H1 (cell line): ENCODE measurements around the gene PLD2. TPM values are rescaled to one million over a fixed set of nuclear protein-coding genes. Genes with fewer than 3 reads are reported as not detected.

Experiments used
- CTCF ChIA-PET: fragments of 300-600 bp; sonication (Branson Sonifier 250); formaldehyde crosslinking; loops from one replicate; lab custom pipeline; 2021; ENCODE audit not compliant: partially characterized antibody; lab: Charles Lee
- POLR2A ChIA-PET: fragments of 300-600 bp; sonication (Branson Sonifier 250); formaldehyde crosslinking; loops from one replicate; lab custom pipeline; 2021; ENCODE audit warnings: inconsistent platforms; ENCODE audit not compliant: partially characterized antibody; lab: Charles Lee
- DNase-seq, 2 experiments: peaks; one replicate each; pipeline versions ENCODE4 v3.0.0 to v3.0.0-alpha.2; 2010 to 2022; ENCODE audit warnings: low spot score in 2 of 2, low read depth in 1 of 2, mixed read lengths in 1 of 2
- FAIRE-seq: peaks from 2 replicates; lab custom pipeline; 2011; peaks lifted over from hg19 to GRCh38; lab: Jason Lieb, UNC
- H2AFZ ChIP-seq: 2 replicates; pipeline ENCODE4 v1.8.1; 2012; ENCODE audit warnings: low read length, inconsistent platforms
- H2AK5ac ChIP-seq: 2 replicates; pipeline ENCODE4 v1.6.1; 2013; ENCODE audit warnings: low read depth, low read length
- H2BK120ac ChIP-seq: replicated peaks from 2 replicates; pipeline ENCODE3; 2013; ENCODE audit warnings: low read depth, low read length, inconsistent platforms
- H2BK12ac ChIP-seq: 2 replicates; pipeline ENCODE4 v1.6.1; 2013; ENCODE audit warnings: low read depth, low read length
- H2BK15ac ChIP-seq: 2 replicates; pipeline ENCODE4 v1.6.1; 2013; ENCODE audit warnings: low read length
- H2BK20ac ChIP-seq: 2 replicates; pipeline ENCODE4 v1.6.1; 2013; ENCODE audit warnings: low read length
- H2BK5ac ChIP-seq: 2 replicates; pipeline ENCODE4 v1.6.1; 2013; ENCODE audit warnings: low read depth, low read length
- H3K14ac ChIP-seq: 2 replicates; pipeline ENCODE4 v1.6.1; 2013; ENCODE audit warnings: inconsistent platforms; ENCODE audit not compliant: insufficient read length
- H3K18ac ChIP-seq: 2 replicates; pipeline ENCODE4 v1.6.1; 2013; ENCODE audit warnings: low read length; ENCODE audit errors: extremely low read depth
- H3K23ac ChIP-seq: 2 replicates; pipeline ENCODE4 v1.6.1; 2013; ENCODE audit warnings: inconsistent platforms; ENCODE audit not compliant: insufficient read length
- H3K23me2 ChIP-seq: 2 replicates; pipeline ENCODE4 v1.6.1; 2013; ENCODE audit warnings: low read depth, low read length
- H3K27ac ChIP-seq: 2 replicates; pipeline ENCODE4 v1.6.1; 2011; ENCODE audit warnings: low read depth, low read length, inconsistent platforms
- H3K27me3 ChIP-seq, 4 experiments: replicated peaks in 1 of 4; 1 replicate in 1 of 4; 2 replicates in 3 of 4; pipeline versions ENCODE4 v1.6.1 to v1.8.1; 2011 to 2013; ENCODE audit warnings: low read length in 3 of 4, mild to moderate bottlenecking in 3 of 4, inconsistent platforms in 2 of 4, mixed read lengths in 2 of 4, moderate library complexity in 1 of 4; ENCODE audit not compliant: control insufficient read depth in 3 of 4, insufficient read depth in 3 of 4; ENCODE audit errors: extremely low read depth in 1 of 4
- H3K36me3 ChIP-seq, 4 experiments: 2 replicates each; pipeline versions ENCODE4 v1.6.1 to v1.8.1; 2011 to 2013; ENCODE audit warnings: mild to moderate bottlenecking in 4 of 4, low read length in 3 of 4, moderate library complexity in 2 of 4, control low read depth in 1 of 4, inconsistent platforms in 1 of 4; ENCODE audit not compliant: insufficient read depth in 4 of 4, control insufficient read depth in 2 of 4
- H3K4ac ChIP-seq: replicated peaks from 2 replicates; pipeline ENCODE3; 2013; ENCODE audit warnings: low read length, low read depth, mixed read lengths, inconsistent platforms; ENCODE audit not compliant: insufficient read length
- H3K4me1 ChIP-seq, 4 experiments: replicated peaks in 1 of 4; 1 replicate in 1 of 4; 2 replicates in 3 of 4; pipeline versions ENCODE4 v1.6.1 to v1.8.1; 2011 to 2013; ENCODE audit warnings: low read length in 3 of 4, inconsistent platforms in 2 of 4, mixed read lengths in 1 of 4; ENCODE audit not compliant: insufficient read depth in 4 of 4, control insufficient read depth in 3 of 4
- H3K4me2 ChIP-seq, 2 experiments: 2 replicates each; pipeline versions ENCODE4 v1.6.1 to v1.8.1; 2011 to 2013; ENCODE audit warnings: low read depth in 2 of 2, low read length in 2 of 2, control low read depth in 1 of 2, inconsistent platforms in 1 of 2, mild to moderate bottlenecking in 1 of 2; ENCODE audit not compliant: insufficient read depth in 1 of 2
- H3K4me3 ChIP-seq, 4 experiments: fragments of 200-600, 300-600 bp in 1 of 4; sonication (generic), shearing (Covaris generic), sonication (Bioruptor Twin) in 1 of 4; 2 replicates each; pipeline versions ENCODE4 v1.5.1 to v1.8.1; 2011 to 2016; ENCODE audit warnings: low read length in 4 of 4, low read depth in 3 of 4, control low read depth in 2 of 4, inconsistent platforms in 2 of 4, mild to moderate bottlenecking in 2 of 4, mixed read lengths in 1 of 4, moderate library complexity in 1 of 4; ENCODE audit not compliant: insufficient read depth in 2 of 4; ENCODE audit errors: extremely low read depth in 1 of 4
- H3K56ac ChIP-seq: replicated peaks from 2 replicates; pipeline ENCODE3; 2013; ENCODE audit warnings: low read depth, mild to moderate bottlenecking, mixed read lengths, low read length, inconsistent platforms; ENCODE audit not compliant: insufficient read length
- H3K79me1 ChIP-seq: 2 replicates; pipeline ENCODE4 v1.6.1; 2013; ENCODE audit warnings: low read depth, low read length, control low read depth
- H3K79me2 ChIP-seq, 2 experiments: 2 replicates each; pipeline versions ENCODE4 v1.6.1 to v1.8.1; 2012 to 2013; ENCODE audit warnings: low read length in 2 of 2, mild to moderate bottlenecking in 2 of 2, inconsistent platforms in 1 of 2; ENCODE audit not compliant: insufficient read depth in 2 of 2, control insufficient read depth in 1 of 2
- H3K9ac ChIP-seq, 4 experiments: replicated peaks in 1 of 4; 1 replicate in 1 of 4; 2 replicates in 3 of 4; pipeline versions ENCODE4 v1.6.1 to v1.8.1; 2011 to 2013; ENCODE audit warnings: low read depth in 3 of 4, low read length in 3 of 4, control low read depth in 2 of 4, mild to moderate bottlenecking in 2 of 4, moderate library complexity in 2 of 4, inconsistent platforms in 1 of 4; ENCODE audit errors: extremely low read depth in 1 of 4
- H3K9me3 ChIP-seq, 2 experiments: 2 replicates each; pipeline versions ENCODE4 v1.6.1 to v1.8.1; 2012 to 2013; ENCODE audit warnings: mild to moderate bottlenecking in 2 of 2, moderate library complexity in 2 of 2, control low read depth in 1 of 2, inconsistent platforms in 1 of 2, low read depth in 1 of 2, low read length in 1 of 2, mixed read lengths in 1 of 2; ENCODE audit not compliant: insufficient read depth in 2 of 2
- H4K20me1 ChIP-seq, 2 experiments: replicated peaks in 1 of 2; 2 replicates each; pipeline versions ENCODE3 to v1.8.1; 2011 to 2013; ENCODE audit warnings: inconsistent platforms in 2 of 2, low read length in 2 of 2, mild to moderate bottlenecking in 1 of 2; ENCODE audit not compliant: insufficient read depth in 2 of 2, control insufficient read depth in 1 of 2
- H4K5ac ChIP-seq: 2 replicates; pipeline ENCODE4 v1.6.1; 2013; ENCODE audit warnings: low read length, low read depth, mixed read lengths, inconsistent platforms; ENCODE audit not compliant: insufficient read length
- H4K8ac ChIP-seq: 2 replicates; pipeline ENCODE4 v1.8.0; 2013; ENCODE audit warnings: mild to moderate bottlenecking, moderate library complexity, low read length, inconsistent platforms; ENCODE audit not compliant: insufficient read depth; ENCODE audit errors: extremely low read depth
- H4K91ac ChIP-seq: replicated peaks from 2 replicates; pipeline ENCODE3; 2013; ENCODE audit warnings: low read length, mixed read lengths, inconsistent platforms; ENCODE audit not compliant: insufficient read length
- WGBS, 2 experiments: shearing (Covaris generic) in 1 of 2; methylation state at CpG; one replicate each; pipeline versions ENCODE4 v1.1.6 to v1.1.7; 2013 to 2015; ENCODE audit warnings: low lambda C conversion rate in 2 of 2, mixed read lengths in 2 of 2, inconsistent platforms in 1 of 2, low coverage in 1 of 2, missing lambda C conversion rate in 1 of 2; ENCODE audit not compliant: insufficient replicate concordance in 2 of 2, insufficient coverage in 1 of 2, insufficient read length in 1 of 2; ENCODE audit errors: extremely low coverage in 1 of 2, missing lambda C conversion rate in 1 of 2; 5-methylcytosine and 5-hydroxymethylcytosine counted together
- polyA plus RNA-seq, 7 experiments: library from polyadenylated mRNA; depleted of rRNA in 3 of 7; stranded (reverse) in 5 of 7; unstranded in 2 of 7; fragments of >200 nt in 5 of 7; fragments of 200-250 nt in 2 of 7; gene quantifications; 1 replicate in 5 of 7; 2 replicates in 1 of 7; 4 replicates in 1 of 7; pipeline versions ENCODE4 v1.2.1 to v1.2.3, GENCODE V29; 2011 to 2013; ENCODE audit warnings: missing spikeins in 2 of 7, mixed read lengths in 2 of 7
- total RNA-seq: library from RNA; stranded (reverse); fragmentation: NEBNext Ultra II Directional; extraction: Animal tissue kit (Norgen Biotek cat#: 25700); gene quantifications from 2 replicates; pipeline ENCODE4 v1.2.1, GENCODE V29; 2021

The PLD2 gene
- total and polyA plus RNA-seq, 2 of the 8 experiments (the other 6 are each of a cell fraction or from before 2014, with no cell fraction given): 44.3 to 48.4 TPM

DNA sequence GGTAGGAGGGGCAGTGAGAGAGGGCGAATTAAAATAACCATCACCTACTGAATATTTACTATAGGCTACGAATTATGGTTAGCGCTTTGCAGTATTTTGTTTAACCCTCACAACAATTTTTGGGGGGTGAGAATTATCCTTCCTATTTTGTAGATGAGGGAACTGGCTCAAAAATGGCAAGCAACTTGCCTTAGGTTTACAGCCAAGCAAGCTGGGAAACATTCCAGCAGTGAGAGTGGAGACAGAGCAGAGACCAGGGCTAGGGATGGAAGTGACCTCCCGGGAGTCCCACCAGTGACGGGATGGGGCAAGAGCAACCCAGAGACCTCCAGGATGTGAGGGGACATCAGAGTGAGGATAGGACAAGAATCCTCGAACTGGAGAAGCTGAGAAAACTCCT, 20.4 kb upstream of the PLD2 start:
- peaks cover 0 to 15% (median 8%) of the 10 kb centered on the region in 4 experiments; a peak in 5 of 7 replicates for H3K4me1 ChIP-seq
- H3K4me2 ChIP-seq: no peak overlapping the region
- no peak overlapping the region for H3K14ac ChIP-seq
- no peaks in the 10 kb centered on the region for H3K79me2 ChIP-seq
- no peak for FAIRE-seq
- ChIA-PET POLR2A (interaction anchor here (0.7 to 1.6 kb wide), 4 partner anchors 14 to 123 kb away, joined by 3 to 5 read pairs (median 4); partner anchors contain the start of gene TM4SF5), CTCF (interaction anchor here (0.7 to 4.8 kb wide), 13 partner anchors 8 to 119 kb away, joined by 3 to 27 read pairs (median 4); no protein-coding TSS in a partner anchor)
- no peak overlapping the region for H2BK20ac ChIP-seq
- no peak overlapping the region for H2AFZ ChIP-seq
- H3K4ac ChIP-seq: no peak overlapping the region
- no peak overlapping the region for H4K8ac ChIP-seq
- H4K5ac ChIP-seq: no peak overlapping the region
- 0 out of 2 replicates have a peak overlapping the region, but pooled peaks have one; percentile 72 for H2BK15ac ChIP-seq
- peaks cover 17% of the 10 kb centered on the region for H3K23me2 ChIP-seq
- no peaks in the 10 kb centered on the region for H3K36me3 ChIP-seq
- no peak overlapping the region for H2AK5ac ChIP-seq
- no peak overlapping the region for H3K4me3 ChIP-seq
- peak overlapping the region; percentile 97 for H2BK12ac ChIP-seq
- no peaks in the 10 kb centered on the region for H3K9me3 ChIP-seq
- H3K27me3 ChIP-seq: peaks cover 3 to 30% (median 18%) of the 10 kb centered on the region in 4 experiments
- H2BK5ac ChIP-seq: no peak overlapping the region
- no peak overlapping the region for H4K91ac ChIP-seq
- H3K27ac ChIP-seq: no peak overlapping the region
- no peaks in the 10 kb centered on the region for H3K79me1 ChIP-seq
- H2BK120ac ChIP-seq: no peak overlapping the region
- peaks cover 0 to 2% of the 10 kb centered on the region in 2 experiments for H4K20me1 ChIP-seq
- H3K56ac ChIP-seq: no peak overlapping the region
- no peak for DNase-seq
- H3K23ac ChIP-seq: no peak overlapping the region
- no peak overlapping the region for H3K9ac ChIP-seq
- WGBS, 2 experiments: 91% methylated on average over 6 of the region's 6 CpGs; no CpG with 5 or more reads in 1 of the 2 experiments
- H3K18ac ChIP-seq: no peak overlapping the region
